Activated naive CD4-positive, alpha-beta T cell treated with anti-CD3 and anti-CD28 coated beads for 36 hours (primary cell): Measurements from ENCODE around the gene HSD17B13. TPM values are rescaled to one million over a fixed set of nuclear protein-coding genes. Genes with fewer than 3 reads are reported as not detected.

Source experiments
- CTCF ChIA-PET: fragments of 350-600 bp; sonication (Branson Sonifier 250); formaldehyde crosslinking; loops from one replicate; lab custom pipeline; 2021; ENCODE audit warnings: antibody characterized with exemption; lab: Charles Lee
- DNase-seq: peaks from one replicate; pipeline ENCODE4 v3.0.0-alpha.2; 2020
- H3K27ac Mint-ChIP-seq: one replicate; pipeline ENCODE4 v1.8.0; 2021; ENCODE audit warnings: mild to moderate bottlenecking, mixed read lengths
- H3K27me3 Mint-ChIP-seq: one replicate; pipeline ENCODE4 v1.8.0; 2021; ENCODE audit warnings: low read depth, mixed read lengths
- H3K36me3 Mint-ChIP-seq: one replicate; pipeline ENCODE4 v1.8.0; 2021; ENCODE audit warnings: low read depth, mixed read lengths
- H3K4me1 Mint-ChIP-seq: one replicate; pipeline ENCODE4 v1.8.0; 2021; ENCODE audit warnings: low read depth, mixed read lengths
- H3K4me3 Mint-ChIP-seq: one replicate; pipeline ENCODE4 v1.8.0; 2021; ENCODE audit warnings: mild to moderate bottlenecking, moderate library complexity, mixed read lengths
- H3K9me3 Mint-ChIP-seq: one replicate; pipeline ENCODE4 v1.8.0; 2021; ENCODE audit warnings: mixed read lengths
- intact Hi-C: fragments of 100-400 bp; cut with micrococcal nuclease; formaldehyde crosslinking; loops from one replicate; pipeline ENCODE4 v1.15.1; 2023
- total RNA-seq, 2 experiments: library from RNA; stranded (reverse); gene quantifications; one replicate each; pipeline ENCODE4 v1.2.3, GENCODE V29; 2021

HSD17B13 gene
- total RNA-seq, 2 experiments from 2014 or later = 0.10 to 0.12 TPM

DNA sequence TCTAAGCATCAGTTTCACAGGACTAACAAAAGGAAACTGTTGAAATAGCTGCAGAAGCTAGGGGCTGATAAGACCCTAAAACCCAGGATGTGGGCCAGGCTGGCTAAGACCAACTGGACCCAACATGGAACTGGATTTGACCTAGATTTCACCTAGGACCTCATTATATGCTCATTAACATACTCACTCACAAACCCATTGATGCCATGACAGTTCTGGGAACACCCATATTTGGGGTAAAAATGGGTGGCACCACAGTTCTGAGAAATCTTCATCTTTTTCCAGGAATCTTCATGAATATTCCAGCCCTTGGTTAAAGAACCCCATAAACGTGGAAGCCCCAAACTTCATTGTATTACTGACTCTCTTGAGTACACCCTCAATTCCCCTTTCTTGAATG lies 41.1 kb downstream of the HSD17B13 start:
- CTCF ChIA-PET = no interaction called here
- intact Hi-C loops = no loop called here
- H3K27me3 Mint-ChIP-seq = no peaks in the 10 kb centered on the region
- no peaks in the 10 kb centered on the region for H3K36me3 Mint-ChIP-seq
- no peak for DNase-seq
- H3K27ac Mint-ChIP-seq = no peak overlapping the region
- H3K4me3 Mint-ChIP-seq = no peak overlapping the region
- peaks cover 18% of the 10 kb centered on the region for H3K9me3 Mint-ChIP-seq
- no peaks in the 10 kb centered on the region for H3K4me1 Mint-ChIP-seq

DNA sequence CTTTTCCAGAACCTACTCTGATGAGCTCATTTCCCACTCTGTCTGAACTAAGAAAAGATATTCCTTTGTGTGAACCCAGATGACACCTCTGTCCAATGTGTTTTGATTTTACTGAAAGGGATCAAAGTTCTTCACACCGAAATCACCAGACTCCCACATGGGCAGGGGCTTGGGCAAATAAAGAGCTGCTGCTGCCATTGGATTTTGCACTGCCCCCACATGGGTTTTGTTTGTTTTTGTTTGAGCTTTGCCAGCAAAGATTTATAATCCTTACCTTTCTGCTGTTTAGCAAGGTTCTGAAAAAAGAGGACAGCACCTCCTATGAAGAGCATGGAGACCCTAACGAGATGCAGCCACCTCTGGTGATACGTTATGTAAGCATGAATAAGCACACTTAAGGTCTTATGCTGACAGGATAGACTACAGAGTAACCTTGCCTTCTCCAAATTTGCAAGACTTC lies 44.3 kb downstream of the HSD17B13 start:
- CTCF ChIA-PET = no interaction called here
- Mint-ChIP-seq H3K27ac (no peak overlapping the region), H3K4me3 (no peak overlapping the region), H3K27me3 (no peaks in the 10 kb centered on the region), H3K4me1 (no peaks in the 10 kb centered on the region), H3K36me3 (no peaks in the 10 kb centered on the region), H3K9me3 (peaks cover 4% of the 10 kb centered on the region)
- intact Hi-C loops = no loop called here
- DNase-seq = no peak

DNA sequence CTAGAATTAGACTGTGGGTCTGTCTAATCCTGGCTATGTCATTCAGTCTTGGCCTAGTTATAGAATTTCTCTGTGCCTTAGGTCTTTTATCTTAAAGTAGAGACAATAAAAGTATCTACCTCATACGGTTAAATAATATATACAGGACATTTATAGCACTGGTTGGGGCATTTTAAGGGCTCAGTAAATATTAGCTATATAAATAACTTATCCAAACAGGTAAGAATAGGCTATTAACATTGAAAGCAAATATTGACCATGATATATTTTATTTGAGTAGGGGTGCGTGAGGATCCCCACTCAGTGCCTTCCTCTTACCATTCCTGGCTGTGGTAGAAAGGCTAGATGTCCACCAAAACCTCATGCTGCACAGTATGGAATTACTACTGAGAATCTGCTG lies 47.4 kb downstream of the HSD17B13 start:
- DNase-seq = no peak
- Mint-ChIP-seq H3K27ac (no peak overlapping the region), H3K4me3 (no peak overlapping the region), H3K27me3 (peaks cover 3% of the 10 kb centered on the region), H3K4me1 (no peaks in the 10 kb centered on the region), H3K36me3 (no peaks in the 10 kb centered on the region), H3K9me3 (no peaks in the 10 kb centered on the region)
- CTCF ChIA-PET = no interaction called here
- intact Hi-C loops = no loop called here

DNA sequence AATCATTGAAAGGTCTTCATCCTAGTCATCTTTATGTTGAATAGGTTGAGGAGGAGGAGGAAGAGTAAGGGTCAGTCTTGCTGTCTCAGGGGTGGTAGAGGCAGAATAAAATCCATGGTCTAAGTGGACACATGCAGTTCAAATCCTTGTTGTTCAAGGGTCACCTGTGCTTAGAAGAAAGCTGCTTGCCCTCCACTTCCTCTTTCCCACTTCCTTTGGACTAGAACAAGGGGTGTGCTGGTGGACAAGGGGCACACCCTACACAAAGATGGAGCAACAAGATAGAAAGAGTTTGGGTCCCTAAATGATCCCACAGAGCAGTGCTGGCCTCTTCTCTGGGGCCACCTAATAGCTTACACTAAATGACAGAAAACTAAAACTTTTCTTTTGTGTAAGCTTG lies 47.9 kb downstream of the HSD17B13 start:
- H3K27ac Mint-ChIP-seq = no peak overlapping the region
- no peaks in the 10 kb centered on the region for H3K4me1 Mint-ChIP-seq
- no peak for DNase-seq
- no peak overlapping the region for H3K4me3 Mint-ChIP-seq
- no peaks in the 10 kb centered on the region for H3K36me3 Mint-ChIP-seq
- peaks cover 3% of the 10 kb centered on the region for H3K27me3 Mint-ChIP-seq
- CTCF ChIA-PET = interaction anchor here (0.6 to 0.7 kb wide), 2 partner anchors 101 to 267 kb away, joined by 3 read pairs; no protein-coding TSS in a partner anchor
- no peaks in the 10 kb centered on the region for H3K9me3 Mint-ChIP-seq
- intact Hi-C loops = no loop called here

DNA sequence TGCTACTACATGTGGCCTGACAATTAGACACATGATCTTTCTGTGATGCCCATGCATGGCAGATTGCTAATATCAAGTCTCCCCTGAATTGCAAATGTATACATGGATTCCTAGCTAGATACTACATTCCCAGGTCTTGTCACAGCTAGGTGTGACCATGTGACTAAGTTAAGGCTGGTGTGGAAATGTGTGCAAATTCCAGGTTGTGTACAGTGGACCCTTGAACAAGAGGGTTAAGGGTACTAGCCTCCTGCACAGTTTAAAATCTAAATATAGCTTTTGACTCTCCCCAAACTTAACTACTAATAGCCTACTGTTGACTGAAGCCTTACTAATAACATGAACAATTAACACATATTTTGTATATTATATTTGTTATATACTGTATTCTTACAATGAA lies 48.4 kb downstream of the HSD17B13 start:
- H3K27me3 Mint-ChIP-seq = peaks cover 3% of the 10 kb centered on the region
- no peak overlapping the region for H3K4me3 Mint-ChIP-seq
- no peaks in the 10 kb centered on the region for H3K4me1 Mint-ChIP-seq
- no peak for DNase-seq
- H3K9me3 Mint-ChIP-seq = no peaks in the 10 kb centered on the region
- intact Hi-C loops = no loop called here
- no peak overlapping the region for H3K27ac Mint-ChIP-seq
- H3K36me3 Mint-ChIP-seq = no peaks in the 10 kb centered on the region
- CTCF ChIA-PET = interaction anchor here (0.6 to 0.7 kb wide), 2 partner anchors 102 to 267 kb away, joined by 3 read pairs; no protein-coding TSS in a partner anchor

DNA sequence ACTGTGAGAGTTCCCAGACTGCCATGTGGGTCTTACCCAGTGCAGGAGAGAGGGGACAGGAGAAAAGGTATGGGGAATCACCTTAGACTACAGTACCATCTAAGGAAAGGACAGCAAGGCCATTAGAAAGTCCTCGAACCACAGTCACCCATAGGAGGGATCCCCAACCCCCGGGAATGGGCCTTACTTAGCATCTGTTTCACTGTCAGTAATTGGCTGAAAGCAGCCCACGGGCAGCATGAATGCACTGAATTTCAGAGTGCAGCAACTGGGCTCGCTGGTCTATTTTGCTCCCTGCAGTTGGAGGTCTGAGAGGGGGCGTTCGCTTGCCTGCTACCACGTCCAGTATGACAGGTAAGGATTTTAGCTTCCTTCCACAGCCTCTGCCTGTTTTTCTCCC lies 51.9 kb downstream of the HSD17B13 start:
- intact Hi-C loops = loop anchor here (1.0 kb wide), 1 partner anchor 194 kb away; no protein-coding TSS in a partner anchor
- no peak for DNase-seq
- Mint-ChIP-seq H3K27ac (no peak overlapping the region), H3K36me3 (no peaks in the 10 kb centered on the region), H3K4me1 (no peaks in the 10 kb centered on the region), H3K4me3 (no peak overlapping the region), H3K27me3 (peaks cover 3% of the 10 kb centered on the region), H3K9me3 (no peaks in the 10 kb centered on the region)
- CTCF ChIA-PET = no interaction called here

DNA sequence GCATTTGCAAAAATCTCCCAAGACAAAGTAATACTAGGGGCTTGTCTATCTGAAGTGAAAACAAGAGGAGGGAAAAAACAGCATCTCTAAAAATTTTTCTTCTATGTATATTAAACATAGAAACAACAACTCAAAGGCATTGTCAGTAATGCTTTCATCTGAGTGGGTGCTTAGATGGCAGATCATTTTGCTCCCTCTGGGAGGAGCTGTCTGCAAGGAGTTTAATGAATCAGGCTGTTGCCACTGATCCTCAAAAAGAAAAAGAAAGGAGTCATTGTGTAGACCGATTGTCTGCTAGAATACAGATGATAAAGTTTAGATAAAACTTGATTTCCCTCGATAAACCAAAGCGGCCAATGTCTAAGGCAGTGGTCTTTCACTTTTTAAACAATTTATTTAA lies 52.5 kb downstream of the HSD17B13 start:
- Mint-ChIP-seq H3K27me3 (peaks cover 3% of the 10 kb centered on the region), H3K4me1 (no peaks in the 10 kb centered on the region), H3K9me3 (no peaks in the 10 kb centered on the region), H3K4me3 (no peak overlapping the region), H3K36me3 (no peaks in the 10 kb centered on the region), H3K27ac (no peak overlapping the region)
- peak; percentile 14 for DNase-seq
- CTCF ChIA-PET = interaction anchor here (0.7 to 1.0 kb wide), 2 partner anchors 48 to 351 kb away, joined by 3 to 5 read pairs; no protein-coding TSS in a partner anchor
- intact Hi-C loops = loop anchor here (1.0 kb wide), 1 partner anchor 195 kb away; no protein-coding TSS in a partner anchor

DNA sequence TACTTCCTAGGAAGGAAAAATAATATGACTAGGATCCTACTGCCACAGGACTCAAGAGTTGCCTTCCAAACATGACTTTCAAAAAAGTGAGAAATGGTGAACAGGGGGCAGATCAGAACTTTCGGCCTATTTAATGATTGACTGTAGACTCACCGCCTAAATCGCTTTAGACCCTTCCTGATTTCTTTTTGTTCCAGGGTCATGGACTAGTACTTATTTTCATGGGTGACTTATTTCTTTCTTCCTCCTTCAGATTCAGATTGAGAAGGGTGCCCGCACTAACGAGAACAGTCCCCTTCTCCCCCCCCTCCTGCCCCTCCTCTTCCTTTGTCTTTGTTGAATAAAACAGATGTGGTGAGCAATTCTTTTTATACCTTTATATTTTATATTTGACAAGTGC lies 54.3 kb downstream of the HSD17B13 start:
- no peaks in the 10 kb centered on the region for H3K9me3 Mint-ChIP-seq

DNA sequence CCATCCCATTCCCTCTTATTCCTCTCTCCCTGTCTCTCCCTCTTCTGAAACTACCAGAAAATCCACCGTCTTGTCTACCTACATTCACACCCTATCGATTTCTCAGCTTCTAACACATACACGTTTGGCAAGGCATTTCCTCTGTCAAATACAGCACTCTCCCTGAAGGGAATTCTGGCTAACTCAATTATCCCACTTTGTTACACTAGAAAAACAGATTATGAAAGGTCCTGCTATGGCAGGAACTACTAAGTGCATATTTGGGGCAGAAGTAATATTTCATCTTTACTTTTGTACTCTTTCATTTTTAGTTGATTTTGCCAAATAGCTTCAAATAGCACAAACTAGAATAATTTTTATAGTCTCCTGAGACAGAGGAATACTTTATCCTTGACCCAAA lies 55.7 kb downstream of the HSD17B13 start:
- Mint-ChIP-seq H3K4me3 (no peak overlapping the region), H3K9me3 (peaks cover 7% of the 10 kb centered on the region), H3K36me3 (no peaks in the 10 kb centered on the region), H3K27ac (no peak overlapping the region), H3K27me3 (peaks cover 5% of the 10 kb centered on the region), H3K4me1 (no peaks in the 10 kb centered on the region)
- intact Hi-C loops = no loop called here
- CTCF ChIA-PET = no interaction called here
- no peak for DNase-seq

More for the DNA sequence above, 54.3 kb downstream of the HSD17B13 start:
- Mint-ChIP-seq H3K27ac (no peak overlapping the region), H3K4me1 (no peaks in the 10 kb centered on the region), H3K4me3 (no peak overlapping the region), H3K27me3 (peaks cover 3% of the 10 kb centered on the region), H3K36me3 (no peaks in the 10 kb centered on the region)
- CTCF ChIA-PET = no interaction called here
- intact Hi-C loops = no loop called here
- no peak for DNase-seq

DNA sequence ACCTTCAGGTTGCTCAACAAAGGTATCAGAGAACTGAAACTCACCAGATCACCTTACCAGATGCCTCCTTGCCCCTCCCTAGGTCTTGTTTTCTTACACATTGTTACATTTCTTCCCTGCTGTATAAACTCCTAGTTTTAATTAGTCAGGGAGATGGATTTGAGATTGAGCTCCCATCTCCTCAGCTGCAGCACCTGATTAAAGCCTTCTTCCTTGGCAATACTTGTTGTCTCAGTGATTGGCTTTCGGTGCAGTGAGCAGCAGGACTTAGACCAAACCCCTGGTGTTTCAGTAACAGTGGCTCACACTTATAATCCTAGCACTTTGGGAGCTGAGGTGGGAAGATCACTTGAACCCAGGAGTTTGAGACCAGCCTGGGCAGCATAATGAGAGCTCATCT lies 59.8 kb downstream of the HSD17B13 start:
- Mint-ChIP-seq H3K9me3 (peaks cover 7% of the 10 kb centered on the region), H3K27ac (no peak overlapping the region), H3K4me3 (no peak overlapping the region), H3K27me3 (peaks cover 5% of the 10 kb centered on the region), H3K4me1 (no peaks in the 10 kb centered on the region), H3K36me3 (no peaks in the 10 kb centered on the region)
- CTCF ChIA-PET = no interaction called here
- no peak for DNase-seq
- intact Hi-C loops = no loop called here

DNA sequence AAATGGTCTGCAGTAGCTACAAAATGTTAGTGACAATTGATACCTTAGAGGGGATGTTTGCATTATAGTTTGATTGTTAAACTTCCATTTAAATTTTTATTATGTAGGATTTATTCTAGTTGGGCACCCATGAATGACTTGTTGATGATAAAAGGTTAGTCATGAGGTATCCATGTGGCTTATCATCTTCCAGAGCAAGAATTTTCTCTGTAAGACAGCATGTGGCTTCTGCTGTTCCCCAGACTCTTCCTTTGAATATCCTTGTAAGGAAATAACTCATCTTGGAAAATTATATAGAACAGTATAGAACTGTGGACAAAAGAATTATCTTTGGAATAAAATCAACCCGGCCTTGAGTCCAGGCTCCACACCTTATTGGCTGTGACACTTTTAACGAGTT lies 62.2 kb downstream of the HSD17B13 start:
- peaks cover 5% of the 10 kb centered on the region for H3K27me3 Mint-ChIP-seq
- H3K27ac Mint-ChIP-seq = no peak overlapping the region
- H3K4me1 Mint-ChIP-seq = no peaks in the 10 kb centered on the region
- H3K4me3 Mint-ChIP-seq = no peak overlapping the region
- H3K9me3 Mint-ChIP-seq = peaks cover 11% of the 10 kb centered on the region
- CTCF ChIA-PET = interaction anchor here (0.7 kb wide), 1 partner anchor 762 kb away, joined by 3 read pairs; no protein-coding TSS in a partner anchor
- intact Hi-C loops = no loop called here
- no peaks in the 10 kb centered on the region for H3K36me3 Mint-ChIP-seq
- no peak for DNase-seq

DNA sequence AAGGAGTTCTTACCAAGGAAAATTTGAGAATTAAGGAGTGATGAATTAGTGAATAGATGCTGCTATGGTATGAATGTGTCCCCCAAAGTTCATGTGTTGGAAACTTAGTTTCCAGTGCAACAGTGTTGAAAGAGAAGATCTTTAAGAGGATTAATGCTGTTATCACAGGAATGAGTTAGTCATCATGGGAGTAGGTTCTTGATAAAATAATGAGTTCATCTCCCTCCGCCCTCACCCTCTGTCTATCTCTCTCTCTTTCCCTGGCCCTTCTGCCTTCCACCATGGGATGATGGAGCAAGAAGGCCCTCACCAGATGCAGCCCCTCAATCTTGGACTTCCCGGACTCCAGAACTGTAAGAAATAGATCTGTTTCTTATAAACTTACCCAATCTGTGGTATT lies 64.0 kb downstream of the HSD17B13 start:
- intact Hi-C loops = no loop called here
- H3K27ac Mint-ChIP-seq = no peak overlapping the region
- no peaks in the 10 kb centered on the region for H3K36me3 Mint-ChIP-seq
- peaks cover 12% of the 10 kb centered on the region for H3K9me3 Mint-ChIP-seq
- no peak overlapping the region for H3K4me3 Mint-ChIP-seq
- CTCF ChIA-PET = no interaction called here
- DNase-seq = no peak
- H3K4me1 Mint-ChIP-seq = no peaks in the 10 kb centered on the region
- H3K27me3 Mint-ChIP-seq = peaks cover 5% of the 10 kb centered on the region

DNA sequence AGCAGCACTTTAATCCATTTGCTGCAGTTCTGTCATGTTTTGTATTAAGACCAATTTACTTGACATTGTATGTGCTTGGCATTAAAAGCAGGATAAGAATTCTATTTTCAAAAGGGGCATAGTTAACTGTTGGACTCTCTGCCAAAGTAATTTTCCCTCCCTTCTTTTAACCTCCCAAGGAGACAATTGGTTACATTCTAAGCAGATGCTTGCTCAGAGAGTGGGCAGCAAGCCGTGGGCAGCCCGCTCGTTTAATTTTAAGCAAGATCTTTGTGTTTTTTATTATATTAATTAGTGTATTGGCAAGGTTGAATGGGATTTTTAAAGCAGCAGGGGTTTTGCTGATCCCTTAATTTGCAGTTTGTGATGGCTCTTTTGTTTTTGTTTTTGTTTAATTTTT lies 65.2 kb downstream of the HSD17B13 start:
- Mint-ChIP-seq H3K27me3 (no peaks in the 10 kb centered on the region), H3K9me3 (peaks cover 5% of the 10 kb centered on the region), H3K36me3 (no peaks in the 10 kb centered on the region), H3K27ac (no peak overlapping the region), H3K4me1 (no peaks in the 10 kb centered on the region), H3K4me3 (no peak overlapping the region)
- intact Hi-C loops = no loop called here
- no peak for DNase-seq
- CTCF ChIA-PET = no interaction called here
